Peyer's patch (tissue), 4 donors: ENCODE data around the gene RAPGEF5.

Source experiments
- CTCF ChIP-seq, 6 experiments: fragments of 450-650 bp in 4 of 6; fragments of 200-600 bp in 2 of 6; sonication (generic) in 1 of 6; IDR thresholded peaks; one replicate each; pipeline ENCODE4 v1.5.1; 2017 to 2019; ENCODE audit warnings: antibody characterized with exemption in 6 of 6, mild to moderate bottlenecking in 3 of 6, moderate library complexity in 1 of 6
- POLR2A ChIP-seq, 2 donors: fragments of 450-650 bp; IDR thresholded peaks; one replicate each; pipeline ENCODE4 v1.5.1; 2017; ENCODE audit warnings: antibody characterized with exemption in 2 of 2, mild to moderate bottlenecking in 2 of 2, moderate library complexity in 2 of 2

GRCh38 chr7:22214000-22214399, 143.0 kb downstream of the RAPGEF5 start:
- no peak for TF ChIP-seq POLR2A (IDR thresholded peaks at IDR 0.05)
- TF ChIP-seq CTCF (IDR thresholded peaks at IDR 0.05), result no peak
